KBM-7 (cell line): ENCODE data around the gene NR3C2.

ENCODE experiments used
- DNase-seq: peaks from one replicate; pipeline ENCODE4 v3.0.0-alpha.2; 2015
- in situ Hi-C: fragments of 300-500 bp; cut with MboI; formaldehyde crosslinking; loops from 2 replicates; pipeline ENCODE4 v1.14.3; 2020; ENCODE audit warnings: low sequenced_read_pairs, low pct_unique_long_range_greater_than_20kb, mixed read lengths

Gene NR3C2

GRCh38 chr4:148239494-148239985 is 202.7 kb downstream of the NR3C2 start:
- no peak for DNase-seq
- in situ Hi-C loops, result no loop called here

- in situ Hi-C loops, result no loop called here
- DNase-seq, result no peak
Measured at GRCh38 chr4:148238811-148239493, 203.3 kb downstream of the NR3C2 start.

GRCh38 chr4:148238086-148238485 is 204.1 kb downstream of the NR3C2 start:
- in situ Hi-C loops, result no loop called here
- no peak for DNase-seq

- no peak for DNase-seq
- in situ Hi-C loops, result no loop called here
Measured at GRCh38 chr4:148235809-148236208, 206.4 kb downstream of the NR3C2 start.

- in situ Hi-C loops, result no loop called here
Measured at GRCh38 chr4:148229798-148230197, 212.4 kb downstream of the NR3C2 start.

GRCh38 chr4:148229028-148229427 is 213.2 kb downstream of the NR3C2 start:
- no peak for DNase-seq
- in situ Hi-C loops, result no loop called here

More at GRCh38 chr4:148229798-148230197, 212.4 kb downstream of the NR3C2 start:
- DNase-seq, result no peak

GRCh38 chr4:148227147-148227546 is 215.1 kb downstream of the NR3C2 start:
- DNase-seq, result no peak

GRCh38 chr4:148226341-148226740 is 215.9 kb downstream of the NR3C2 start:
- no peak for DNase-seq
- in situ Hi-C loops, result no loop called here

More at GRCh38 chr4:148227147-148227546, 215.1 kb downstream of the NR3C2 start:
- in situ Hi-C loops, result no loop called here

GRCh38 chr4:148225639-148226038 is 216.6 kb downstream of the NR3C2 start:
- DNase-seq, result no peak
- in situ Hi-C loops, result no loop called here

GRCh38 chr4:148224476-148224875 is 217.7 kb downstream of the NR3C2 start:
- in situ Hi-C loops, result no loop called here
- no peak for DNase-seq

- DNase-seq, result no peak
- in situ Hi-C loops, result no loop called here
Measured at GRCh38 chr4:148222991-148223660, 219.1 kb downstream of the NR3C2 start.

- DNase-seq, result no peak
- in situ Hi-C loops, result no loop called here
Measured at GRCh38 chr4:148216866-148217814, 225.1 kb downstream of the NR3C2 start.

- in situ Hi-C loops, result no loop called here
- no peak for DNase-seq
Measured at GRCh38 chr4:148216321-148216720, 225.9 kb downstream of the NR3C2 start.

- DNase-seq, result no peak
- in situ Hi-C loops, result no loop called here
Measured at GRCh38 chr4:148215202-148215601, 227.0 kb downstream of the NR3C2 start.

GRCh38 chr4:148214529-148215166 is 227.6 kb downstream of the NR3C2 start:
- no peak for DNase-seq
- in situ Hi-C loops, result no loop called here

- in situ Hi-C loops, result no loop called here
- DNase-seq, result no peak
Measured at GRCh38 chr4:148211533-148211932, 230.7 kb downstream of the NR3C2 start.

GRCh38 chr4:148210661-148211060 is 231.6 kb downstream of the NR3C2 start:
- in situ Hi-C loops, result no loop called here
- DNase-seq, result no peak

- no peak for DNase-seq
- in situ Hi-C loops, result no loop called here
Measured at GRCh38 chr4:148207068-148207467, 235.1 kb downstream of the NR3C2 start.

- in situ Hi-C loops, result no loop called here
Measured at GRCh38 chr4:148205476-148205875, 236.7 kb downstream of the NR3C2 start.

More at GRCh38 chr4:148205476-148205875, 236.7 kb downstream of the NR3C2 start:
- DNase-seq, result no peak
